Stomach (tissue), 4 donors: ENCODE data around the gene QSER1.

Source experiments
- EP300 ChIP-seq: sonication (generic); formaldehyde crosslinking; IDR thresholded peaks from one replicate; pipeline ENCODE4 v1.6.1; 2017; ENCODE audit warnings: antibody characterized with exemption
- POLR2A ChIP-seq, 4 donors: fragments of 450-650 bp; IDR thresholded peaks; one replicate each; pipeline ENCODE4 v1.6.1; 2016; ENCODE audit warnings: antibody characterized with exemption in 4 of 4, control low read depth in 2 of 4, mild to moderate bottlenecking in 1 of 4, moderate library complexity in 1 of 4
- POLR2AphosphoS5 ChIP-seq, 3 donors: sonication (generic); formaldehyde crosslinking; IDR thresholded peaks; one replicate each; pipeline ENCODE4 v1.6.1; 2016; ENCODE audit warnings: antibody characterized with exemption in 3 of 3
- TF ChIP-seq, protein P1 (sequence below), 7 experiments: fragments of 450-650 bp in 4 of 7; fragments of 200-600 bp in 3 of 7; sonication (generic) in 3 of 7; IDR thresholded peaks; one replicate each; pipeline ENCODE4 v1.5.1; 2016 to 2019; ENCODE audit warnings: antibody characterized with exemption in 7 of 7, control low read depth in 2 of 7, mild to moderate bottlenecking in 1 of 7

DNA sequence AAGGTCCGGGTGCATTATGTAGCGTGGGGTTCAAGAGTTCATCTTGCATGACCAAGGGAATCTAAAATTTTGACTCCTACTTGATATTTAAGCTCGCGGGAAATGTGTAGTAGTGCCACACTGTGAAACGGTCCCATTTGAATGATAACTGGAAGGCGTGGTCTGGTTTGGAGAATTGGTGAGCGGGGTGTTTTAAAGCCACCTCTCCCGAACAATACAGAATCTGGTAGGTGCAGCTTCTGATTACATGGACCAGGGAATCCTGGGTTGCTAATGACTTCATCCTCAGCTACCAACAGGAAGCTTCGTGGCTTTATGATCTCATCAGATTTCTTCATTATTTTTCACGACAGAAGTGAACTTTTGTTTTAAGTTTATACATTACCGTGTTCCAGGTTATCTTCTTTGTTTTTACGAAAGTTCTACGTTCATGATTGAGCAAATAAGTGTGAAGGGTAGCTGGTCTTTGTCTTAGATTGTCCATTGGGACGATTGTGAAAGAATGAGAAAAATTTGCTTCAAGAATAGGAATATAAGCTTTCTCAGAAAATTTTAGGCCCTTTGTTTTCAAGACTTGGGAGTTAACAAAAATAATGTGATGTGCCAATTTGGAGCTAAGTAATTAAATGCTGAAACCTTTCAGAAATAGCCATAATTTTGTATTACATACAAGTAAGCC, 1.7 kb downstream of the QSER1 start:
- TF ChIP-seq, protein P1, sequence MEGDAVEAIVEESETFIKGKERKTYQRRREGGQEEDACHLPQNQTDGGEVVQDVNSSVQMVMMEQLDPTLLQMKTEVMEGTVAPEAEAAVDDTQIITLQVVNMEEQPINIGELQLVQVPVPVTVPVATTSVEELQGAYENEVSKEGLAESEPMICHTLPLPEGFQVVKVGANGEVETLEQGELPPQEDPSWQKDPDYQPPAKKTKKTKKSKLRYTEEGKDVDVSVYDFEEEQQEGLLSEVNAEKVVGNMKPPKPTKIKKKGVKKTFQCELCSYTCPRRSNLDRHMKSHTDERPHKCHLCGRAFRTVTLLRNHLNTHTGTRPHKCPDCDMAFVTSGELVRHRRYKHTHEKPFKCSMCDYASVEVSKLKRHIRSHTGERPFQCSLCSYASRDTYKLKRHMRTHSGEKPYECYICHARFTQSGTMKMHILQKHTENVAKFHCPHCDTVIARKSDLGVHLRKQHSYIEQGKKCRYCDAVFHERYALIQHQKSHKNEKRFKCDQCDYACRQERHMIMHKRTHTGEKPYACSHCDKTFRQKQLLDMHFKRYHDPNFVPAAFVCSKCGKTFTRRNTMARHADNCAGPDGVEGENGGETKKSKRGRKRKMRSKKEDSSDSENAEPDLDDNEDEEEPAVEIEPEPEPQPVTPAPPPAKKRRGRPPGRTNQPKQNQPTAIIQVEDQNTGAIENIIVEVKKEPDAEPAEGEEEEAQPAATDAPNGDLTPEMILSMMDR (IDR thresholded peaks at IDR 0.05): no peak
- TF ChIP-seq POLR2A (IDR thresholded peaks at IDR 0.05) (peak in 2 of 4 donors; percentile 16 to 21), EP300 (no peak), POLR2AphosphoS5 (IDR thresholded peaks at IDR 0.05) (peak in 2 of 3 donors; percentile 26 to 45)
